Spleen (tissue), 11 donors: ENCODE results near the gene LYRM7. TPM values are rescaled to one million over a fixed set of nuclear protein-coding genes. Genes with fewer than 3 reads are reported as not detected.
"Not testable (repeated sequence)": the region's sequence is repeated elsewhere in the genome, so short reads cannot be mapped to it uniquely, and the experiment has no call there.

Experiments used
- DNase-seq: peaks from one replicate; pipeline ENCODE4 v3.0.0-alpha.2; 2020
- H3K27ac ChIP-seq, 8 donors: fragments of 200-600 bp; sonication (generic) in 7 of 8; 1 replicate in 4 of 8; 2 replicates in 4 of 8; pipeline versions ENCODE4 v1.5.0 to v1.8.0; 2016 to 2021; ENCODE audit warnings: inconsistent platforms in 4 of 8, mild to moderate bottlenecking in 4 of 8, moderate library complexity in 1 of 8
- H3K27me3 ChIP-seq, 7 donors: fragments of 200-600 bp; sonication (generic) in 6 of 7; replicated peaks in 1 of 7; 1 replicate in 4 of 7; 2 replicates in 3 of 7; pipeline versions ENCODE4 v1.5.0 to v1.8.0; 2016 to 2021; ENCODE audit warnings: inconsistent platforms in 3 of 7, mild to moderate bottlenecking in 1 of 7
- H3K36me3 ChIP-seq, 6 donors: fragments of 200-600 bp; sonication (generic) in 5 of 6; 1 replicate in 4 of 6; 2 replicates in 2 of 6; pipeline versions ENCODE4 v1.5.0 to v1.8.0; 2016 to 2021; ENCODE audit warnings: inconsistent platforms in 2 of 6
- H3K4me1 ChIP-seq, 6 donors: fragments of 200-600 bp; sonication (generic) in 5 of 6; 1 replicate in 3 of 6; 2 replicates in 3 of 6; pipeline versions ENCODE4 v1.5.0 to v1.8.0; 2016 to 2021; ENCODE audit warnings: inconsistent platforms in 3 of 6
- H3K4me3 ChIP-seq, 8 donors: fragments of 200-600 bp; sonication (generic) in 7 of 8; 1 replicate in 4 of 8; 2 replicates in 4 of 8; pipeline versions ENCODE4 v1.5.0 to v1.8.0; 2016 to 2021; ENCODE audit warnings: inconsistent platforms in 4 of 8, mild to moderate bottlenecking in 4 of 8, moderate library complexity in 2 of 8
- H3K9me3 ChIP-seq, 8 donors: fragments of 200-600 bp; sonication (generic) in 7 of 8; 1 replicate in 4 of 8; 2 replicates in 4 of 8; pipeline versions ENCODE4 v1.5.0 to v1.8.0; 2016 to 2021; ENCODE audit warnings: inconsistent platforms in 4 of 8
- CTCF ChIP-seq, 11 experiments: fragments of 200-600 bp in 7 of 11; fragments of 450-650 bp in 4 of 11; sonication (generic) in 4 of 11; IDR thresholded peaks in 8 of 11; conservative IDR thresholded peaks in 3 of 11; 1 replicate in 7 of 11; 2 replicates in 4 of 11; pipeline versions ENCODE4 v1.4.0 to v1.8.0; 2016 to 2021; ENCODE audit warnings: antibody characterized with exemption in 11 of 11, inconsistent platforms in 4 of 11, mild to moderate bottlenecking in 1 of 11
- POLR2A ChIP-seq, 3 donors: fragments of 450-650 bp; IDR thresholded peaks; one replicate each; pipeline ENCODE4 v1.5.1; 2017; ENCODE audit warnings: antibody characterized with exemption in 3 of 3, mild to moderate bottlenecking in 1 of 3
- POLR2AphosphoS5 ChIP-seq, 3 donors: sonication (generic); formaldehyde crosslinking; IDR thresholded peaks; one replicate each; pipeline ENCODE4 v1.5.1; 2017; ENCODE audit warnings: antibody characterized with exemption in 3 of 3
- WGBS, 5 donors: extraction: QIAGEN DNeasy Blood & Tissue Kit in 3 of 5; methylation state at CpG; one replicate each; pipeline versions ENCODE4 v1.1.5 to v1.1.7; 2013 to 2018; 5-methylcytosine and 5-hydroxymethylcytosine counted together
- intact Hi-C: fragments of 100-400 bp; cut with DNase I; formaldehyde crosslinking; loops from one replicate; pipeline ENCODE4 v1.15.0; 2023; ENCODE audit warnings: low total_unique reads
- polyA plus RNA-seq, 3 donors: library from polyadenylated mRNA; stranded (reverse); fragments of 200-250 nt; gene quantifications; one replicate each; pipeline ENCODE4 v1.2.1, GENCODE V29; 2013
- total RNA-seq, 7 donors: library from RNA; depleted of rRNA in 3 of 7; stranded (reverse); fragments of >200 nt in 3 of 7; fragmentation: NEBNext Ultra II Directional in 4 of 7; extraction: Animal tissue kit (Norgen Biotek cat#: 25700) in 4 of 7; gene quantifications; one replicate each; pipeline versions ENCODE4 v1.1.0 to v1.2.1, GENCODE V29; 2016 to 2021
- donor health status: healthy with polysubstance abuse.
- donor health status: DM: no; HTN: no; CAD: no; lungs with moderate emphysema.
- donor health status: DM: no; HTN: no; CAD: no.
- donor health status: Bipolar disorder and iron deficiency.
- donor health status: healthy.
- donor health status: DM: no; HTN: no; CAD: no.
- donor health status: DM: yes; HTN: yes; CAD: no.

Gene LYRM7
- total and polyA plus RNA-seq, 10 donors: 3.2 to 13.3 (median 9.0) TPM

GRCh38 chr5:131182839-131183238 is 12.1 kb downstream of the LYRM7 start:
- H3K4me3 ChIP-seq: no peak overlapping the region
- no peaks in the 10 kb centered on the region for H3K4me1 ChIP-seq
- H3K9me3 ChIP-seq: no peaks in the 10 kb centered on the region
- intact Hi-C loops: no loop called here
- no peaks in the 10 kb centered on the region for H3K27me3 ChIP-seq
- TF ChIP-seq POLR2AphosphoS5 (IDR thresholded peaks at IDR 0.05): no peak
- no peak for TF ChIP-seq CTCF (IDR thresholded peaks at IDR 0.05 in 8 of 11, conservative IDR thresholded peaks at IDR 0.05 in 3 of 11)
- TF ChIP-seq POLR2A (IDR thresholded peaks at IDR 0.05): no peak
- H3K27ac ChIP-seq: no peak overlapping the region
- peaks cover 0 to 28% (median 0%) of the 10 kb centered on the region in 6 donors for H3K36me3 ChIP-seq
- no peak for DNase-seq

GRCh38 chr5:131185523-131186104 is 14.9 kb downstream of the LYRM7 start:
- no peaks in the 10 kb centered on the region for H3K27me3 ChIP-seq
- no peak overlapping the region for H3K4me3 ChIP-seq
- TF ChIP-seq CTCF (IDR thresholded peaks at IDR 0.05 in 8 of 11, conservative IDR thresholded peaks at IDR 0.05 in 3 of 11) (no peak), POLR2AphosphoS5 (IDR thresholded peaks at IDR 0.05) (no peak), POLR2A (IDR thresholded peaks at IDR 0.05) (no peak)
- H3K27ac ChIP-seq: no peak overlapping the region
- H3K4me1 ChIP-seq: no peaks in the 10 kb centered on the region
- peaks cover 0 to 39% (median 3%) of the 10 kb centered on the region in 6 donors for H3K36me3 ChIP-seq
- no peaks in the 10 kb centered on the region for H3K9me3 ChIP-seq
- DNase-seq: no peak
- intact Hi-C loops: no loop called here

- Histone ChIP-seq H3K9me3 (no peaks in the 10 kb centered on the region), H3K4me1 (no peaks in the 10 kb centered on the region), H3K36me3 (peaks cover 0 to 39% (median 3%) of the 10 kb centered on the region in 6 donors), H3K4me3 (no peak overlapping the region), H3K27ac (no peak overlapping the region), H3K27me3 (no peaks in the 10 kb centered on the region)
- intact Hi-C loops: no loop called here
- no peak for DNase-seq
- WGBS, 5 donors: 83 to 94% (median 89%) methylated on average over 3 of the region's 3 CpGs
- TF ChIP-seq POLR2AphosphoS5 (IDR thresholded peaks at IDR 0.05) (no peak), CTCF (IDR thresholded peaks at IDR 0.05 in 8 of 11, conservative IDR thresholded peaks at IDR 0.05 in 3 of 11) (no peak), POLR2A (IDR thresholded peaks at IDR 0.05) (no peak)
Measured at GRCh38 chr5:131186561-131187256, 16.0 kb downstream of the LYRM7 start.

- no peaks in the 10 kb centered on the region for H3K4me1 ChIP-seq
- no peaks in the 10 kb centered on the region for H3K9me3 ChIP-seq
- no peak overlapping the region for H3K4me3 ChIP-seq
- no peak overlapping the region for H3K27ac ChIP-seq
- intact Hi-C loops: no loop called here
- 89 to 96% (median 94%) methylated on average over 2 of the region's 2 CpGs for WGBS, 5 donors
- no peak for DNase-seq
- H3K27me3 ChIP-seq: no peaks in the 10 kb centered on the region
- peaks cover 0 to 9% (median 3%) of the 10 kb centered on the region in 6 donors for H3K36me3 ChIP-seq
- TF ChIP-seq CTCF (IDR thresholded peaks at IDR 0.05 in 8 of 11, conservative IDR thresholded peaks at IDR 0.05 in 3 of 11) (no peak), POLR2A (IDR thresholded peaks at IDR 0.05) (no peak), POLR2AphosphoS5 (IDR thresholded peaks at IDR 0.05) (no peak)
Measured at GRCh38 chr5:131193106-131193505, 22.4 kb downstream of the LYRM7 start.

GRCh38 chr5:131193897-131194296 is 23.2 kb downstream of the LYRM7 start:
- not testable (repeated sequence) for H3K4me3 ChIP-seq

More at GRCh38 chr5:131193897-131194296, 23.2 kb downstream of the LYRM7 start:
- 82 to 90% (median 86%) methylated on average over 5 to 7 of the region's 7 CpGs for WGBS, 5 donors
- H3K27me3 ChIP-seq, DNase-seq, H3K36me3 ChIP-seq, intact Hi-C loops, H3K4me1 ChIP-seq, H3K9me3 ChIP-seq, H3K27ac ChIP-seq: not testable (repeated sequence)
